Ascending aorta (tissue), 2 donors: Measurements from ENCODE around the gene RFNG. TPM values are rescaled to one million over a fixed set of nuclear protein-coding genes. Genes with fewer than 3 reads are reported as not detected.

Experiments
- DNase-seq, 2 donors: peaks; one replicate each; pipeline ENCODE4 v3.0.0-alpha.2; 2019; ENCODE audit warnings: low spot score in 2 of 2
- H3K27ac ChIP-seq, 2 donors: fragments of 200-600 bp; sonication (generic); one replicate each; pipeline ENCODE4 v1.5.1; 2016 to 2017; ENCODE audit warnings: mild to moderate bottlenecking in 1 of 2
- H3K27me3 ChIP-seq: fragments of 200-600 bp; sonication (generic); one replicate; pipeline ENCODE4 v1.5.1; 2017
- H3K36me3 ChIP-seq, 2 donors: fragments of 200-600 bp; sonication (generic); one replicate each; pipeline ENCODE4 v1.5.1; 2016
- H3K4me1 ChIP-seq, 2 donors: fragments of 200-600 bp; sonication (generic); one replicate each; pipeline ENCODE4 v1.5.1; 2016 to 2017; ENCODE audit warnings: mild to moderate bottlenecking in 1 of 2
- H3K4me3 ChIP-seq, 2 donors: fragments of 200-600 bp; sonication (generic); one replicate each; pipeline ENCODE4 v1.5.1; 2016 to 2017; ENCODE audit warnings: mild to moderate bottlenecking in 1 of 2
- H3K9me3 ChIP-seq, 2 donors: fragments of 200-600 bp; sonication (generic); one replicate each; pipeline ENCODE4 v1.5.1; 2016
- CTCF ChIP-seq, 3 experiments: fragments of 200-600 bp in 2 of 3; fragments of 450-650 bp in 1 of 3; sonication (generic) in 2 of 3; IDR thresholded peaks; one replicate each; pipeline ENCODE4 v1.5.1; 2016 to 2019; ENCODE audit warnings: antibody characterized with exemption in 3 of 3, mild to moderate bottlenecking in 1 of 3, moderate library complexity in 1 of 3
- intact Hi-C: fragments of 100-400 bp; cut with DNase I; formaldehyde crosslinking; loops from one replicate; pipeline ENCODE4 v1.15.1; 2023
- total RNA-seq: library from RNA; depleted of rRNA; stranded (reverse); fragments of >200 nt; gene quantifications from one replicate; pipeline ENCODE4 v1.1.0, GENCODE V29; 2016

RFNG gene
- total RNA-seq, 1 donor from 2014 or later: 73.7 TPM

GRCh38 chr17:82081546-82081945, 29.9 kb upstream of the RFNG start:
- no peak overlapping the region for H3K27ac ChIP-seq
- H3K4me1 ChIP-seq: no peaks in the 10 kb centered on the region
- no peaks in the 10 kb centered on the region for H3K9me3 ChIP-seq
- TF ChIP-seq CTCF (IDR thresholded peaks at IDR 0.05): no peak
- peaks cover 71 to 82% of the 10 kb centered on the region in 2 donors for H3K36me3 ChIP-seq
- H3K27me3 ChIP-seq: no peaks in the 10 kb centered on the region
- DNase-seq: no peak
- intact Hi-C loops: no loop called here
- no peak overlapping the region for H3K4me3 ChIP-seq

- no peak for TF ChIP-seq CTCF (IDR thresholded peaks at IDR 0.05)
- Histone ChIP-seq H3K27ac (no peak overlapping the region), H3K36me3 (peaks cover 65 to 76% of the 10 kb centered on the region in 2 donors), H3K9me3 (no peaks in the 10 kb centered on the region), H3K27me3 (no peaks in the 10 kb centered on the region), H3K4me1 (no peaks in the 10 kb centered on the region), H3K4me3 (no peak overlapping the region)
- intact Hi-C loops: no loop called here
- DNase-seq: no peak
Observed at GRCh38 chr17:82080789-82081464, 29.3 kb upstream of the RFNG start.

GRCh38 chr17:82080048-82080788, 28.6 kb upstream of the RFNG start:
- Histone ChIP-seq H3K4me3 (no peak overlapping the region), H3K36me3 (peaks cover 59 to 69% of the 10 kb centered on the region in 2 donors), H3K9me3 (no peaks in the 10 kb centered on the region), H3K27ac (no peak overlapping the region), H3K4me1 (no peaks in the 10 kb centered on the region), H3K27me3 (no peaks in the 10 kb centered on the region)
- intact Hi-C loops: no loop called here
- no peak for TF ChIP-seq CTCF (IDR thresholded peaks at IDR 0.05)
- DNase-seq: no peak

GRCh38 chr17:82079001-82079677, 27.5 kb upstream of the RFNG start:
- no peak for TF ChIP-seq CTCF (IDR thresholded peaks at IDR 0.05)
- no peaks in the 10 kb centered on the region for H3K9me3 ChIP-seq
- peaks cover 49 to 58% of the 10 kb centered on the region in 2 donors for H3K36me3 ChIP-seq
- H3K27me3 ChIP-seq: no peaks in the 10 kb centered on the region
- intact Hi-C loops: no loop called here
- no peak for DNase-seq
- H3K27ac ChIP-seq: no peak overlapping the region
- no peaks in the 10 kb centered on the region for H3K4me1 ChIP-seq
- H3K4me3 ChIP-seq: no peak overlapping the region

DNA sequence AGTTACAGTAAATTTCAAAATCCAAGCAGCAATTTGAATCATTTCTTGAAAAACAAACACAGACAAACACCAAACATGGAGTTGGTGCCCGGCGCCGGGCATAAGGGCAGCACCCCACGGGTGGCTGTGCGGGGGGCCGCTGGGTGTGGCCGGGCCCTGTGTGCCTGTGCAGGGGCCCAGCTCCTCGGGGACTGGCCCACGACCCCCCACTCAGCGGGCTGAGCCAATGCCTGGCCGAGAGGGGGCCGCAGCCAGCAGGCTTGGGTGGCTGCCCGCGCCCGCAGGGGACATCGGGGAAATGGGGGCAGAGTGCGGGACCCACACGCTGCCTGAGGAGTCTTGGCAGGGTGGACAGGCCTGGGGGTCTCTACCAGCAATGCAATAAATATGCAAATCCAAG, 26.8 kb upstream of the RFNG start:
- Histone ChIP-seq H3K4me1 (no peaks in the 10 kb centered on the region), H3K27me3 (no peaks in the 10 kb centered on the region), H3K27ac (no peak overlapping the region), H3K9me3 (no peaks in the 10 kb centered on the region), H3K4me3 (no peak overlapping the region), H3K36me3 (peaks cover 42 to 51% of the 10 kb centered on the region in 2 donors)
- no peak for TF ChIP-seq CTCF (IDR thresholded peaks at IDR 0.05)
- no peak for DNase-seq
- intact Hi-C loops: no loop called here
